ENCODE measurements around the gene ELF1.
A peak's percentile ranks its signal among the peaks of the same experiment; 100 is the strongest.
"Not testable (repeated sequence)": the region's sequence is repeated elsewhere in the genome, so short reads cannot be mapped to it uniquely, and the experiment has no call there.

DNA sequence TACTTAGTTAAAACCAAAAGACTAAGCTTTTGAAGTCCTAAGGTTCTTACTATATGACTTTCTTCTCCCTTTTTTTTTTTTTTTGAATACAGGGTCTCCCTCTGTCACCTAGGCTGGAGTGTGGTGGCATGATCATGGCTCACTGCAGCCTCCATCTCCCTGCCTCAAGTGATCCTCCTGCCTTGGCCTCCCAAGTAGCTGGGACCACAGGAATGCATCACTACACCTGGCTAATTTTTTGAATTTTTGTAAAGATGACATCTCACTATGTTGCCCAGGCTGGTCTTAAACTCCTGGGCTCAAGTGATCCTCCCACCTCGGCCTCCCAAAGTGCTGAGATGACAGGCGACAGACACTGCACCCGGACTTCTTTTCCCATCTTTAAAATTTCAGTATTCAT, 89.2 kb downstream of the ELF1 start:
- TF ChIP-seq, protein P1, sequence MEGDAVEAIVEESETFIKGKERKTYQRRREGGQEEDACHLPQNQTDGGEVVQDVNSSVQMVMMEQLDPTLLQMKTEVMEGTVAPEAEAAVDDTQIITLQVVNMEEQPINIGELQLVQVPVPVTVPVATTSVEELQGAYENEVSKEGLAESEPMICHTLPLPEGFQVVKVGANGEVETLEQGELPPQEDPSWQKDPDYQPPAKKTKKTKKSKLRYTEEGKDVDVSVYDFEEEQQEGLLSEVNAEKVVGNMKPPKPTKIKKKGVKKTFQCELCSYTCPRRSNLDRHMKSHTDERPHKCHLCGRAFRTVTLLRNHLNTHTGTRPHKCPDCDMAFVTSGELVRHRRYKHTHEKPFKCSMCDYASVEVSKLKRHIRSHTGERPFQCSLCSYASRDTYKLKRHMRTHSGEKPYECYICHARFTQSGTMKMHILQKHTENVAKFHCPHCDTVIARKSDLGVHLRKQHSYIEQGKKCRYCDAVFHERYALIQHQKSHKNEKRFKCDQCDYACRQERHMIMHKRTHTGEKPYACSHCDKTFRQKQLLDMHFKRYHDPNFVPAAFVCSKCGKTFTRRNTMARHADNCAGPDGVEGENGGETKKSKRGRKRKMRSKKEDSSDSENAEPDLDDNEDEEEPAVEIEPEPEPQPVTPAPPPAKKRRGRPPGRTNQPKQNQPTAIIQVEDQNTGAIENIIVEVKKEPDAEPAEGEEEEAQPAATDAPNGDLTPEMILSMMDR (IDR thresholded peaks at IDR 0.05; ENCODE audit: insufficient read depth, low read length): not testable (repeated sequence)
- TF ChIP-seq POLR2AphosphoS5 (IDR thresholded peaks at IDR 0.05; ENCODE audit: low read depth): peak; percentile 29; the same call in 1 of the 2 replicates
- TF ChIP-seq, protein P2, sequence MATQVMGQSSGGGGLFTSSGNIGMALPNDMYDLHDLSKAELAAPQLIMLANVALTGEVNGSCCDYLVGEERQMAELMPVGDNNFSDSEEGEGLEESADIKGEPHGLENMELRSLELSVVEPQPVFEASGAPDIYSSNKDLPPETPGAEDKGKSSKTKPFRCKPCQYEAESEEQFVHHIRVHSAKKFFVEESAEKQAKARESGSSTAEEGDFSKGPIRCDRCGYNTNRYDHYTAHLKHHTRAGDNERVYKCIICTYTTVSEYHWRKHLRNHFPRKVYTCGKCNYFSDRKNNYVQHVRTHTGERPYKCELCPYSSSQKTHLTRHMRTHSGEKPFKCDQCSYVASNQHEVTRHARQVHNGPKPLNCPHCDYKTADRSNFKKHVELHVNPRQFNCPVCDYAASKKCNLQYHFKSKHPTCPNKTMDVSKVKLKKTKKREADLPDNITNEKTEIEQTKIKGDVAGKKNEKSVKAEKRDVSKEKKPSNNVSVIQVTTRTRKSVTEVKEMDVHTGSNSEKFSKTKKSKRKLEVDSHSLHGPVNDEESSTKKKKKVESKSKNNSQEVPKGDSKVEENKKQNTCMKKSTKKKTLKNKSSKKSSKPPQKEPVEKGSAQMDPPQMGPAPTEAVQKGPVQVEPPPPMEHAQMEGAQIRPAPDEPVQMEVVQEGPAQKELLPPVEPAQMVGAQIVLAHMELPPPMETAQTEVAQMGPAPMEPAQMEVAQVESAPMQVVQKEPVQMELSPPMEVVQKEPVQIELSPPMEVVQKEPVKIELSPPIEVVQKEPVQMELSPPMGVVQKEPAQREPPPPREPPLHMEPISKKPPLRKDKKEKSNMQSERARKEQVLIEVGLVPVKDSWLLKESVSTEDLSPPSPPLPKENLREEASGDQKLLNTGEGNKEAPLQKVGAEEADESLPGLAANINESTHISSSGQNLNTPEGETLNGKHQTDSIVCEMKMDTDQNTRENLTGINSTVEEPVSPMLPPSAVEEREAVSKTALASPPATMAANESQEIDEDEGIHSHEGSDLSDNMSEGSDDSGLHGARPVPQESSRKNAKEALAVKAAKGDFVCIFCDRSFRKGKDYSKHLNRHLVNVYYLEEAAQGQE (IDR thresholded peaks at IDR 0.05; ENCODE audit: insufficient replicate concordance, low read depth): not testable (repeated sequence)
- TF ChIP-seq GABPA (IDR thresholded peaks at IDR 0.05; ENCODE audit: low read depth); SPI1 (IDR thresholded peaks at IDR 0.05; ENCODE audit: borderline replicate concordance, low read depth): not testable (repeated sequence)

Data from HL-60 (cell line).